Measurements from ENCODE around the gene NISCH.

NISCH gene

GRCh38 chr3:52527039-52527731 is 71.8 kb downstream of the NISCH start:
- no peak overlapping the region for H3K27ac ChIP-seq (replicated peaks)
- H3K4me3 ChIP-seq (replicated peaks; ENCODE audit: insufficient read depth, low read length), result no peak overlapping the region
- no peak for TF ChIP-seq CTCF (IDR thresholded peaks at IDR 0.05; ENCODE audit: insufficient read depth, low read length)
- no peak for TF ChIP-seq GABPA (IDR thresholded peaks at IDR 0.05; ENCODE audit: low read depth)
- no peak for TF ChIP-seq POLR2AphosphoS5 (IDR thresholded peaks at IDR 0.05; ENCODE audit: low read depth)
- no peak for TF ChIP-seq SPI1 (IDR thresholded peaks at IDR 0.05; ENCODE audit: borderline replicate concordance, low read depth)
- TF ChIP-seq REST (IDR thresholded peaks at IDR 0.05; ENCODE audit: insufficient replicate concordance, low read depth), result no peak
- DNase-seq (ENCODE audit: low read depth in 1 of 2, low spot score in 1 of 2), result no peak
- H3K27me3 ChIP-seq (ENCODE audit: insufficient read depth, poor library complexity, severe bottlenecking), result no peaks in the 10 kb centered on the region

GRCh38 chr3:52527732-52528585 is 72.6 kb downstream of the NISCH start:
- no peak for DNase-seq (ENCODE audit: low read depth in 1 of 2, low spot score in 1 of 2)
- Histone ChIP-seq H3K4me3 (replicated peaks; ENCODE audit: insufficient read depth, low read length) (no peak overlapping the region), H3K27ac (replicated peaks) (no peak overlapping the region), H3K27me3 (ENCODE audit: insufficient read depth, poor library complexity, severe bottlenecking) (no peaks in the 10 kb centered on the region)
- no peak for TF ChIP-seq SPI1 (IDR thresholded peaks at IDR 0.05; ENCODE audit: borderline replicate concordance, low read depth)
- TF ChIP-seq POLR2AphosphoS5 (IDR thresholded peaks at IDR 0.05; ENCODE audit: low read depth), result no peak
- no peak for TF ChIP-seq REST (IDR thresholded peaks at IDR 0.05; ENCODE audit: insufficient replicate concordance, low read depth)
- TF ChIP-seq GABPA (IDR thresholded peaks at IDR 0.05; ENCODE audit: low read depth), result no peak
- TF ChIP-seq CTCF (IDR thresholded peaks at IDR 0.05; ENCODE audit: insufficient read depth, low read length), result no peak

- H3K27me3 ChIP-seq (ENCODE audit: insufficient read depth, poor library complexity, severe bottlenecking), result no peaks in the 10 kb centered on the region
- no peak for TF ChIP-seq POLR2AphosphoS5 (IDR thresholded peaks at IDR 0.05; ENCODE audit: low read depth)
- TF ChIP-seq GABPA (IDR thresholded peaks at IDR 0.05; ENCODE audit: low read depth), result no peak
- no peak for TF ChIP-seq REST (IDR thresholded peaks at IDR 0.05; ENCODE audit: insufficient replicate concordance, low read depth)
- TF ChIP-seq CTCF (IDR thresholded peaks at IDR 0.05; ENCODE audit: insufficient read depth, low read length), result no peak
- TF ChIP-seq SPI1 (IDR thresholded peaks at IDR 0.05; ENCODE audit: borderline replicate concordance, low read depth), result no peak
- H3K4me3 ChIP-seq (replicated peaks; ENCODE audit: insufficient read depth, low read length), result no peak overlapping the region
- no peak for DNase-seq (ENCODE audit: low read depth in 1 of 2, low spot score in 1 of 2)
- H3K27ac ChIP-seq (replicated peaks), result no peak overlapping the region
Observed at GRCh38 chr3:52528586-52529375, 73.4 kb downstream of the NISCH start.

Data from HL-60 (cell line).